HEK293 (cell line): ENCODE results near the gene SMIM32.

Experiments used
- BCL11A ChIP-seq: fragments of 450-650 bp; formaldehyde crosslinking; IDR thresholded peaks from 2 replicates; pipeline ENCODE4 v1.5.1; 2016; ENCODE audit warnings: low read depth, missing biosample characterization, missing genetic modification characterization
- GLI2 ChIP-seq: fragments of 450-650 bp; formaldehyde crosslinking; IDR thresholded peaks from 2 replicates; pipeline ENCODE4; 2017; ENCODE audit warnings: missing biosample characterization, missing genetic modification characterization, low read depth, borderline replicate concordance
- SALL2 ChIP-seq: fragments of 450-650 bp; formaldehyde crosslinking; IDR thresholded peaks from 2 replicates; pipeline ENCODE4 v1.5.0; 2017; ENCODE audit warnings: missing biosample characterization, mild to moderate bottlenecking, missing genetic modification characterization, borderline replicate concordance
- YY1 ChIP-seq: fragments of 450-650 bp; formaldehyde crosslinking; IDR thresholded peaks from 2 replicates; pipeline ENCODE4 v1.5.1; 2018; ENCODE audit warnings: missing biosample characterization, missing genetic modification characterization
- ZFP69B ChIP-seq: fragments of 450-650 bp; formaldehyde crosslinking; IDR thresholded peaks from 2 replicates; pipeline ENCODE4 v1.5.1; 2016; ENCODE audit warnings: missing biosample characterization, missing genetic modification characterization
- ZSCAN16 ChIP-seq: fragments of 450-650 bp; formaldehyde crosslinking; IDR thresholded peaks from 2 replicates; pipeline ENCODE4 v1.5.1; 2016; ENCODE audit warnings: missing biosample characterization, missing genetic modification characterization
- TF ChIP-seq, protein P1 (sequence below): fragments of 450-650 bp; formaldehyde crosslinking; IDR thresholded peaks from 2 replicates; pipeline ENCODE4 v1.5.1; 2016; ENCODE audit warnings: missing biosample characterization, missing genetic modification characterization

DNA sequence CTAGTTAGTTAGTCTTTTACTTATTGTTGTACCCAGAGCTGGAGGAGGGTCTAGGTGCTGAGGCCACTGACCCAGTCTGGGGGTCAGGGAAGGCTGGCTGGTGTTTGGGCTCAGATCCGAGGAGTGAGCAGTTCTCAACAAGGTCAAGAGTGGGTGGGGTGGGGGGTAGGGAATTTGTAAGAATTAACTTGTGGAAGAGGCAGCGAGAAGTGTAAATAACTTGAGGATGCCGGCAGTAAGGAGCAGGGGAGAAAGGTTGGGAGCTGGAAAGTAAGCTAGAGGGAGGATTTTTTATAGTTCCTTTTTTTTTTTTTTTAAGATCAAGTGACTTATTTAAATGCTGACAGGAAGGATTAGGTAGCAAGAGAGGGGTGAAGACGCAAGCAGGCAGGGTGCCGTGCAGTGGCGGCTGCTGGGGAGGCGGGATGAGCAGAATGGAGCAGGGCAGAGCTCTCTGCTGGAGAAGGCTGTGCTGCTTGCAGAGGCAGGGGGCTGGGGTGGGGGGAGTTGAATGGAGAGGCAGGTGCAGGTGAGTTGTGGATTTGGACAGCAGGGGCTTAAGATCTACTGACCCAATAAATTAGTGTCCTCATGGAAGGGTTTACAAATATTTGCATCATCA is 35.3 kb upstream of the SMIM32 start:
- TF ChIP-seq SALL2 (no peak), GLI2 (no peak), BCL11A (tag by site-specific recombination) (no peak), ZFP69B (no peak), YY1 (tag by site-specific recombination) (no peak), ZSCAN16 (no peak)
- TF ChIP-seq, protein P1, sequence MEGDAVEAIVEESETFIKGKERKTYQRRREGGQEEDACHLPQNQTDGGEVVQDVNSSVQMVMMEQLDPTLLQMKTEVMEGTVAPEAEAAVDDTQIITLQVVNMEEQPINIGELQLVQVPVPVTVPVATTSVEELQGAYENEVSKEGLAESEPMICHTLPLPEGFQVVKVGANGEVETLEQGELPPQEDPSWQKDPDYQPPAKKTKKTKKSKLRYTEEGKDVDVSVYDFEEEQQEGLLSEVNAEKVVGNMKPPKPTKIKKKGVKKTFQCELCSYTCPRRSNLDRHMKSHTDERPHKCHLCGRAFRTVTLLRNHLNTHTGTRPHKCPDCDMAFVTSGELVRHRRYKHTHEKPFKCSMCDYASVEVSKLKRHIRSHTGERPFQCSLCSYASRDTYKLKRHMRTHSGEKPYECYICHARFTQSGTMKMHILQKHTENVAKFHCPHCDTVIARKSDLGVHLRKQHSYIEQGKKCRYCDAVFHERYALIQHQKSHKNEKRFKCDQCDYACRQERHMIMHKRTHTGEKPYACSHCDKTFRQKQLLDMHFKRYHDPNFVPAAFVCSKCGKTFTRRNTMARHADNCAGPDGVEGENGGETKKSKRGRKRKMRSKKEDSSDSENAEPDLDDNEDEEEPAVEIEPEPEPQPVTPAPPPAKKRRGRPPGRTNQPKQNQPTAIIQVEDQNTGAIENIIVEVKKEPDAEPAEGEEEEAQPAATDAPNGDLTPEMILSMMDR (tag by site-specific recombination), result no peak
